DMS53 treated with DMSO at 0.1 percent for 48 hours (cell line): ENCODE measurements around the gene TRAF1.

Experiments used
- DNase-seq: peaks from one replicate; lab custom pipeline; 2025; ENCODE audit not compliant: unreplicated experiment; lab: John Stamatoyannopoulos, UW

The TRAF1 gene

DNA sequence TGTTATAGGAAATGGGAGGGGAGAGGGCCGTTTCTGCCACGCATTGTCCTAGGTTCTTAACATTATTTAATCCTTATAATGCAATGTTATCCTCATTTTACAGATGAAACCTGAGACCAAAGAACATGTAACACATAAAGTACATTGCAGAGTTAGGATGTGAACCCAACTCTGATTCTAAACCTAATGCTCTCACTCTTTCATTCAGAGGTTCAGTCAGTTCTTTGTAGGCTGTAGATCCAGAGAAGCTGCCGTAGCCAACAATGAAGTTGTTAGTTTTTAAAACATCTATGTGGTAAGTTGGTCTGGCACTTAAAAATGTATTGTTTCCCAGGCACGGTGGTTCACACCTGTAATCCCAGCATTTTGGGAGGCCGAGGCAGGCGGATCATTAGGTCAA lies 73.4 kb downstream of the TRAF1 start:
- DNase-seq, result no peak
